Measurements from ENCODE around the gene TCEA3. TPM values are rescaled to one million over a fixed set of nuclear protein-coding genes. Genes with fewer than 3 reads are reported as not detected.

The TCEA3 gene
- total RNA-seq, 4 donors from 2014 or later: 21.4 to 45.8 (median 26.6) TPM

DNA sequence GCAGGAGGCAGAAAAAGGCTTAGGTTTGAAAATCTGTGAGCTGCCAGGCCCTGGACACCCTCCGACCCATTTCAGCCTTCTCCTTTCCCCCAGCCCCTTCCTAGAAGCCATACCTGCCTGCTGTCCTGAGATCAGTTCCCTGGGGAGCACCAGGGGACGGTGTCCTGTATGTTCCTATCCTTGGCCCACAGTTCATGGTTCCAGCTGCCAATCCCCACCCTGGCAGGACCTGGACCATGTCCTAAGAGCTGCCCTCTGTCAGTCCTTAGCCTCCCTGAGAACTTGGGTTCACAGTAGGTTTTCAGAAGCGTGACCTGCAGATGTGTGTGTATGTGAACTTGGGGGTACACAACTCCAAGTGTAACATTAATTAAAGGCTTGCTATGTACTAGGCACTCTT lies 3.8 kb downstream of the TCEA3 start:
- Histone ChIP-seq H3K36me3 (peaks cover 0 to 17% of the 10 kb centered on the region in 2 donors), H3K4me1 (peaks cover 0 to 72% (median 11%) of the 10 kb centered on the region in 3 donors), H3K27ac (peak overlapping the region in 1 of 4 donors; percentile 28), H3K27me3 (no peaks in the 10 kb centered on the region), H3K4me3 (no peak overlapping the region), H3K9me3 (no peaks in the 10 kb centered on the region)
- 88 to 100% methylated on average over 1 of the region's 3 CpGs for WGBS, 2 donors (ENCODE audit: low coverage in 1 of 2)
- TF ChIP-seq POLR2AphosphoS5 (IDR thresholded peaks at IDR 0.05): no peak
- TF ChIP-seq, protein P1, sequence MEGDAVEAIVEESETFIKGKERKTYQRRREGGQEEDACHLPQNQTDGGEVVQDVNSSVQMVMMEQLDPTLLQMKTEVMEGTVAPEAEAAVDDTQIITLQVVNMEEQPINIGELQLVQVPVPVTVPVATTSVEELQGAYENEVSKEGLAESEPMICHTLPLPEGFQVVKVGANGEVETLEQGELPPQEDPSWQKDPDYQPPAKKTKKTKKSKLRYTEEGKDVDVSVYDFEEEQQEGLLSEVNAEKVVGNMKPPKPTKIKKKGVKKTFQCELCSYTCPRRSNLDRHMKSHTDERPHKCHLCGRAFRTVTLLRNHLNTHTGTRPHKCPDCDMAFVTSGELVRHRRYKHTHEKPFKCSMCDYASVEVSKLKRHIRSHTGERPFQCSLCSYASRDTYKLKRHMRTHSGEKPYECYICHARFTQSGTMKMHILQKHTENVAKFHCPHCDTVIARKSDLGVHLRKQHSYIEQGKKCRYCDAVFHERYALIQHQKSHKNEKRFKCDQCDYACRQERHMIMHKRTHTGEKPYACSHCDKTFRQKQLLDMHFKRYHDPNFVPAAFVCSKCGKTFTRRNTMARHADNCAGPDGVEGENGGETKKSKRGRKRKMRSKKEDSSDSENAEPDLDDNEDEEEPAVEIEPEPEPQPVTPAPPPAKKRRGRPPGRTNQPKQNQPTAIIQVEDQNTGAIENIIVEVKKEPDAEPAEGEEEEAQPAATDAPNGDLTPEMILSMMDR (IDR thresholded peaks at IDR 0.05): no peak
- TF ChIP-seq EP300 (IDR thresholded peaks at IDR 0.05): no peak
- TF ChIP-seq POLR2A (IDR thresholded peaks at IDR 0.05): no peak
- ATAC-seq: no peak

DNA sequence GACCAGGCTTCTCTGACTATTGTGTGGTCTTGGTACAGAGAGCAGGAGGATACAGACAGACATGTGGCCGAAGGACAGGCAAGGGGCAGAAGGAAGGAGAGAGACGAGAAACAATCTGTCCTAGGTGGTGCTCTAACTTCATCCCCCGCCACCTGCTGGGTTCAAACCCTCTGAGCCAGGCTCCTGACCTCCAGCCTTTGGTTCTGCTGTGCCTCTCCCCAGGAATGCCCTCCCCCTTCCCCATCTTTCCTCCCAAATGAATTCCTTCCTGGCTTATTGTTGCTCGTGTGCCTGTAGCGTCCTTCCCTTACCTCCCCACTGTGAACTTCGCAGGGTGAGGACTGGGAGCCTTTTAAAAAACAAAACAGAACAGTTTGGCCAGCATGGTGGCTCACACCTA lies 5.4 kb downstream of the TCEA3 start:
- H3K27ac ChIP-seq: peak overlapping the region in 3 of 4 donors; percentile 6 to 38 (median 31)
- WGBS, 2 donors (ENCODE audit: low coverage in 1 of 2): 92% methylated on average over 2 of the region's 6 CpGs; no CpG with 5 or more reads in 1 of the 2 donors
- no peaks in the 10 kb centered on the region for H3K9me3 ChIP-seq
- no peak overlapping the region for H3K4me3 ChIP-seq
- H3K4me1 ChIP-seq: peaks cover 0 to 56% (median 11%) of the 10 kb centered on the region in 3 donors
- no peaks in the 10 kb centered on the region for H3K27me3 ChIP-seq
- no peak for ATAC-seq
- H3K36me3 ChIP-seq: peaks cover 0 to 25% of the 10 kb centered on the region in 2 donors
- TF ChIP-seq POLR2A (IDR thresholded peaks at IDR 0.05): no peak
- TF ChIP-seq EP300 (IDR thresholded peaks at IDR 0.05): no peak
- TF ChIP-seq POLR2AphosphoS5 (IDR thresholded peaks at IDR 0.05): no peak
- TF ChIP-seq, protein P1 (IDR thresholded peaks at IDR 0.05): no peak

DNA sequence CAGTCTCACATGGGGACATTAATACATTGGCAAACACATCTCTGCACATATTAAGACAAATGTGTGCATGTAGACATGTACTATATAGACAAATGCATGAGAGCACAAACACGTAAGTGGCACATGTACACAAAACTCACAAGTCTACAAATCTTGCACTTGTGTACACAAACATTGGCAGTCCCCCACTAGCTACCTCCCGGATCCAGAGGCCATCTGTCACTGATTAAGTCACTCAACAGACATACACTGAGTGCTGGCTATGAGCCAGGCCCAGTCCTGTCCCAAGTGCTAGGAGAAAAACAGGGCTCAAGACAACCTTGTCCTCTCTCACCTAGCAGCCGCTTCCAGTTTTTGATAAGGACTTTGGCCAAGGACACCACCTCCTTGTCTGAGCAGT lies 7.0 kb downstream of the TCEA3 start:
- Histone ChIP-seq H3K4me3 (no peak overlapping the region), H3K27ac (peak overlapping the region in 1 of 4 donors; percentile 21), H3K9me3 (no peaks in the 10 kb centered on the region), H3K36me3 (peaks cover 0 to 25% of the 10 kb centered on the region in 2 donors), H3K27me3 (no peaks in the 10 kb centered on the region), H3K4me1 (peaks cover 0 to 40% (median 6%) of the 10 kb centered on the region in 3 donors)
- no peak for ATAC-seq
- no peak for TF ChIP-seq POLR2A (IDR thresholded peaks at IDR 0.05)
- 52 to 70% methylated on average over 3 of the region's 3 CpGs for WGBS, 2 donors (ENCODE audit: low coverage in 1 of 2)

DNA sequence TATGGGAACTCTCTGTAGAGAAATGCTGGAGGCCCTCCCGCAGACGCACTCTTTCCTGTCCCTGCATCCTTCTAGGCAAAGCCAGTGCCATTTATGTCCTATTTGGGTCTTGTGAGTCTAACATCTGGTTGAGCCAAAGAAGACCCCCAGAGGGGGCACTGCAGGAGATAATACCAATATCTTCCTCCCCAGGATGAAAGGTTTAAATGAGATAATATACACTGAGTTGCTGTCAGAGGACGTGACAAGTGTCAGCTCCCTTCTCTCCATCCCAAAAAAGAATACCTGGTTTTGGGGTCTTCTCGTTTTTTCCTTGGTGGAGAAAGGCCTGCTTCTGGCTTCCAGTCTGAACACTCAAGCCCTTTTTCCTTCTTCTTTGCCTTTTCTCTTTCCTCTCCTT lies 7.6 kb downstream of the TCEA3 start:
- Histone ChIP-seq H3K4me3 (no peak overlapping the region), H3K9me3 (no peaks in the 10 kb centered on the region), H3K27ac (no peak overlapping the region), H3K36me3 (peaks cover 0 to 25% of the 10 kb centered on the region in 2 donors), H3K27me3 (no peaks in the 10 kb centered on the region), H3K4me1 (peaks cover 0 to 35% (median under 1%) of the 10 kb centered on the region in 3 donors)
- ATAC-seq: no peak
- TF ChIP-seq POLR2AphosphoS5 (IDR thresholded peaks at IDR 0.05) (no peak), POLR2A (IDR thresholded peaks at IDR 0.05) (no peak), EP300 (IDR thresholded peaks at IDR 0.05) (no peak)
- TF ChIP-seq, protein P1 (IDR thresholded peaks at IDR 0.05): no peak
- WGBS, 2 donors (ENCODE audit: low coverage in 1 of 2): 83 to 100% methylated on average over 1 to 2 of the region's 4 CpGs

DNA sequence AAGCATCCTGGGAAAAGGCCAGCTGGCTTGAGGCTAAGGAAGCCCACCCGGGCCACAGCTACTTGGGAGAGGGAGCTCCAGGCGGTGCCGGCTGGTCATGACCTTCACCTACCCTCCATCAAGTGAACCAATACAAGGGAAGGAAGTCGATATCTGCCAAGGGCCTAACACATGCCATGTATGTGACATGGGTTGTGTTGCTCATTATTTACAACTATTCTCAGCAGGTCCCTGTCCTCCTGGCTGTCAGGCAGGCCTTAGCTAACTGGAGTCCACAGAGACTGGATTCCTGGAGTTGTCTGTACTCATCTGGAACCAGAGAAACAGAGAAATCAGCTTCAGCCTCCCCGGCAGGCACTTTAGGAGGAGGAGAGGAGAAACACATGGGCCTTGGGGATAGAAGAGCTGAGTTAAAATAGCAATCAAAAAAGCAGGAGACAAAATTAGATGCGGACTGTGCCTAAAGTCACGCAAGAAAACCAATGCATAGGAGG lies 15.7 kb downstream of the TCEA3 start:
- Histone ChIP-seq H3K27ac (peak overlapping the region in 1 of 4 donors; percentile 22), H3K27me3 (no peaks in the 10 kb centered on the region), H3K36me3 (peaks cover 0 to 48% of the 10 kb centered on the region in 2 donors), H3K4me3 (no peak overlapping the region), H3K4me1 (peaks cover 0 to 21% (median 5%) of the 10 kb centered on the region in 3 donors), H3K9me3 (no peaks in the 10 kb centered on the region)
- TF ChIP-seq POLR2AphosphoS5 (IDR thresholded peaks at IDR 0.05) (no peak), POLR2A (IDR thresholded peaks at IDR 0.05) (no peak), EP300 (IDR thresholded peaks at IDR 0.05) (no peak)
- TF ChIP-seq, protein P1 (IDR thresholded peaks at IDR 0.05): no peak
- peak; percentile 29 for ATAC-seq
- WGBS, 2 donors (ENCODE audit: low coverage in 1 of 2): 61 to 89% methylated on average over 2 of the region's 7 CpGs

Measured in gastroesophageal sphincter (tissue), 4 donors.